HG02840 (cell line): ENCODE measurements around the gene ADAM12.
"Not testable (repeated sequence)": the region's sequence is repeated elsewhere in the genome, so short reads cannot be mapped to it uniquely, and the experiment has no call there.

ENCODE experiments used
- ATAC-seq: cut with Tn5 transposase; IDR thresholded peaks from one replicate; pipeline ENCODE4 v1.9.1; 2021; ENCODE audit warnings: mild to moderate bottlenecking, moderate library complexity, moderate number of reproducible peaks; ENCODE audit not compliant: unreplicated experiment, low FRiP score

ADAM12 gene

DNA sequence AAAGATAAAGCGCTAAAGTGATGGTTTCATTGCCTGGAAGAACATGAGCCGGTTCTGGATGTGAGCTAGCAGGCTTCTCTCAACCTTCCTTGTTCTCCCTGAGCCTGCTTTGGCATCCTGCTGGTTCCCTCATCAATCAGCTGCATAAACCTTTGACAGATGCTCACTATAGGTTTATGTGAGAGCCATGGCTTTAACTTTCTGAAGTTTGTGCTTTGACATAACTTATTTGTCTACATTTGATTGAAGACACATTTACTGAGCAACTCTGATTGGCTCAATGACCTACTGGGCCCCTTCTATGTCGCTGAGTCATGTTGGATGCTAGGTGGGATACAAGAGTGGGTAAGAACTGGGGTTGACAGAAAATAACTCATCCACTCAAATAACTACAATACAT is 192.0 kb downstream of the ADAM12 start:
- ATAC-seq, result no peak

- ATAC-seq, result no peak
Observed at GRCh38 chr10:126191192-126191591, 197.1 kb downstream of the ADAM12 start.

DNA sequence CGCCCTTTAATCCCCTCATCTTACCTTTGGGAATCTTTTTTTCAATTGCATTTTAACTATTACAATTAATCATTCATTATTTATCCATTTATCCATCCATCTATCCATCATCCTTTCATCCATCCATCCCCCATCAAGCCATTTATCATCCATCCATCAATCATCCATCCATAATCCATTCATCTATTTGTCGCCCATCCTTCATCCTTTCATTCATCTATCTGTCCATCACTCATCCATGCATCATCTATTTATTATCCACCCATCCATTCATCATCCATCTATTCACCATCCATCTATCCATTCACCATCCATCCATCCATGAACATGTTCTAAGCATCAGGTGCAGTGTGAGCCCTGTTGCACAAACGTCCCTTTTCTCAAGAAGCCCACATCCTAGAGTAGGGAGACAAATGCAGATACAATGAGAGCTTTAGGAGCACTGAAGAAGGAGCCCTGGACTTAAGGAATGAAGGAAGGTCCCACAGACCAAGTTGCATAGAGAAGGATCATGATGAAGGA is 199.5 kb downstream of the ADAM12 start:
- no peak for ATAC-seq

- ATAC-seq, result no peak
Observed at GRCh38 chr10:126187399-126187798, 200.9 kb downstream of the ADAM12 start.

DNA sequence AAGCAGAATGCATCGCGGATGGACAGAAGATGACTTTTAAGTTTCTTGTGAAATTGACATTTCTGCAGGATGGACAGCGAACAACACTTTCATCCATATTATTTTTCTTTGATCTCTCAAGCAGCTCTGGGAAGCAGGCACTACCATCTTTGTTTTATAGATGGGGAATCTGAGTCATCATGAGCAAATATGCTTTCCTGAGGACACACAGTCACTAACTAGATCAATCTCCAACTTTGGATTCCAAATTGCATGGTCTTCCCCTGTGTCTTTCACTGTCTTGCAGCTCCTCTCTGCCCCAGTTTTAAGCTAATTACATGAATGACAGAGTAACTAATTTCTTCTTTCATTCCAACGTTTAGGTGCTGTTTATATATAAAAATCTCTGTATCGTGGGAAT is 201.5 kb downstream of the ADAM12 start:
- ATAC-seq, result no peak

- ATAC-seq, result no peak
Observed at GRCh38 chr10:126185676-126186447, 202.4 kb downstream of the ADAM12 start.

DNA sequence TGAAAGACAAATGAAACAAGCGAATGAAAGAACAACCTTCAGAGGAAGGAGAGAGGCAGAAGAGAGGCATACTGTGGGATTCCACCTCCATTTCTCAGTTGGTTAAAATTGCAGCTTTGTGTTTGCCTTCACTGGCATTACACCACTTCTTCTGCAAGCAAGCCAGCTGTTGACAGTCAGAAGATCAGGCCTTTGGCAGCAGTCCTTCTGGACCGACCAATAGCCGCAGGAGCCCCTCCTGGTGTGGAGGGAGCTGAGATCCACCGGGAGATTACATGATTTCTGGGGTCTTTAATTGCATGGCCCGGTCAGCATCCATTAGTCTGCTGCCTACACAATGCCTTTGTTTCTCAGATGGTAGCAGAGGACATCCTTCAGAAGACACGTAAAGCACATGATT is 206.7 kb downstream of the ADAM12 start:
- no peak for ATAC-seq

DNA sequence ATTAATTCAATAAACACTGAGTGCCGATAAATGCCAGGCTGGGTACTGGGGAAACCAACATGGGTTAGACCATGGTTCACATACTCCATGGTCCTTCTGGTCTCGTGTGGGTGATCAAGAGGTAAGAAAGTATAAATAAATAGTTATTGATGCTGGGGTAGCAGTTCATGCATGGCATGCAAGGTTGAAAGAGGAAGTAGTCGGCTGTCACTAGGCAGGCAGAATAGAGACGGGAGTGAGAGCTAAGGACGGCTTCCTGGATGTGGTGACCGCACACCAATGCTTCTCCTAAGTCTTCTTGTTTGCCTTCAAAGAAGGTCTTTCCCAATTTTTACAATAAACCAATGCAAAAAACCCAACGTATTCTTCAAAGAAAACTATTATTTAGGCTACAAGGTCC is 208.6 kb downstream of the ADAM12 start:
- no peak for ATAC-seq

GRCh38 chr10:126177417-126178030 is 210.8 kb downstream of the ADAM12 start:
- no peak for ATAC-seq

- ATAC-seq, result no peak
Observed at GRCh38 chr10:126175641-126176262, 212.5 kb downstream of the ADAM12 start.

DNA sequence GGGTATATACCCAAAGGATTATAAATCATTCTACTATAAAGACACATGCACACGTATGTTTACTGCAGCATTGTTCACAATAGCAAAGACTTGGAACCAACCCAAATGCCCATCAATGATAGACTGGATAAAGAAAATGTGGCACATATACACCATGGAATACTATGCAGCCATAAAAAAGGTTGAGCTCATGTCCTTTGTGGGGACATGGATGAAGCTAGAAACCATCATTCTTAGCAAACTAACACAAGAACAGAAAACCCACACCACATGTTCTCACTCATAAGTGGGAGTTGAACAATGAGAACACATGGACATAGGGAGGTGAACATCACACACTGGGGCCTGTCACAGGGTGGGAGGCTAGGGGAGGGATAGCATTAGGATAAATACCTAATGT is 215.5 kb downstream of the ADAM12 start:
- not testable (repeated sequence) for ATAC-seq

- ATAC-seq, result no peak
Observed at GRCh38 chr10:126171555-126171954, 216.7 kb downstream of the ADAM12 start.

- ATAC-seq, result no peak
Observed at GRCh38 chr10:126170776-126171175, 217.5 kb downstream of the ADAM12 start.

GRCh38 chr10:126170371-126170770 is 217.9 kb downstream of the ADAM12 start:
- no peak for ATAC-seq

GRCh38 chr10:126169899-126170298 is 218.4 kb downstream of the ADAM12 start:
- ATAC-seq, result no peak

DNA sequence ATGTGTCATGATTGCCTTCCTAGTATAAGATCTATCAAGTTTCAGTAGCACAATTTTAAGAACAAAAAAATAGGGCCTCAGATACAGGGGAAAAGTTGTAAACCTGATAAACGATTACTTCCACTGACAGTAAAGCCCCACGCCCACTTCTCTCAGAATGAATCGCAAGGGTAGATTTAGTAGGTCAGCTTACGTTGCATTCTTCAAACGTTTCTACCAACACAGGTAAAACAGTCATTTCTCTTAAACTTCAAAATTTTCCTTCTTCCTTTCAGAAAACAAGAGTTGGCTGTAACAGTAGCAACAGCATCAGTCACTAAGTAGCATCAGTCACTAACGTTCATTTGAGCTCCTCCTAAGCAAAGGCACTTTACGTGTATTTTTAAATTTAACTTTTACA is 221.5 kb downstream of the ADAM12 start:
- ATAC-seq, result no peak

GRCh38 chr10:126165874-126166273 is 222.4 kb downstream of the ADAM12 start:
- ATAC-seq, result no peak

- no peak for ATAC-seq
Observed at GRCh38 chr10:126163506-126163905, 224.8 kb downstream of the ADAM12 start.

GRCh38 chr10:126161691-126162090 is 226.6 kb downstream of the ADAM12 start:
- no peak for ATAC-seq

GRCh38 chr10:126160971-126161630 is 227.2 kb downstream of the ADAM12 start:
- no peak for ATAC-seq

DNA sequence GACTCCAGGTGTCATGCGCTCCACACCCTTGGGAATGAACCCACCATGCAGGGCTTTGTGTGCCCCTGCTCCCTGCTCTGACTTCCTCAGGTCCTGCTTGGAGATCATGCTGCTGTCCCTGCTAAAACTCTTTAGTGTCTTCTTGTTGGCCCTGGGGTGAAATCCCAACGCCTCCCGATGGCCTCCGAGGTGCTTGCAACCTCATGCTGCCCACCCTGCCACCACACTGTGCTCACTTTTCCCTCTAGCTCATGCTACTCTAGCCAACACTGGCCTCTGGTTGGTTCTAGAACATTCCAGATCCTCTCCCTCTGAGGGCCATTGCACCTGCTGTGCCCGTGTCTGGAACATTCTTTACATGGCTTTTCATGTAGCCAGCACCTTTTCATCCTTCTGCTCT is 227.7 kb downstream of the ADAM12 start:
- ATAC-seq, result no peak
